HG03457 (cell line): ENCODE measurements around the gene DIP2B.
"Not testable (repeated sequence)": the region's sequence is repeated elsewhere in the genome, so short reads cannot be mapped to it uniquely, and the experiment has no call there.

Experiments
- ATAC-seq: cut with Tn5 transposase; IDR thresholded peaks from one replicate; pipeline ENCODE4 v1.9.1; 2021; ENCODE audit warnings: moderate number of reproducible peaks; ENCODE audit not compliant: unreplicated experiment

Gene DIP2B

DNA sequence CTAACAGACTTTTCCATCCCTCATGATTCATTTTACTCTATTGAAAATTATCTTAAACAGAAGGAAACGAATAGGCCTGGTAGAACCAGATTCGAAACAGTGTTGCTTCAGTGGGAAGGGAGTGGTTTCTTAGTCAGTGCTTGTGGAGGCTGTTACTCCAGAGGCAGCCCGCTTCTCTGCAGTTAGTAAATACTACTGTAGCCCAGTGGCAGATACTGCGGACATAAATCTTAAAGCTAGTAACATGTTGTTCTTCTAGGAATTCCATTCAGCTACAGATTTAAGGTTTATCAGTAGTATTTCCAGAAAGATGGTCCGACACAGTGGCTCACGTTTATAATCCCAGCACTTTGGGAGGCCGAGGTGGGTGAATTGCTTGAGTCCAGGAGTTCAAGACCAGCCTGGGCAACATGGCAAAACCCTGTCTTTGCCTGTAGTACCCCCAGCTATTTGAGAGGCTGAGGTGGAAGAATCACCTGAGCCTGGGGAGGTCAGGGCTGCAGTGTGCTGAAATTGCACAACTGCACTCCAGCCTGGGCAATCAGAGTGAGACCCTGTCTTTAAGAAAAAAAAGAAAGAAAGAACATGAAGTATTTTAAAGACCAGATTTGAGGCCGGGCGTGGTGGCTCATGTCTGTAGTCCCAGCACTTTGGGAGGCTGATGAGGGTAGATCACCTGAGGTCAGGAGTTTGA, 45.9 kb downstream of the DIP2B start:
- ATAC-seq, result no peak

DNA sequence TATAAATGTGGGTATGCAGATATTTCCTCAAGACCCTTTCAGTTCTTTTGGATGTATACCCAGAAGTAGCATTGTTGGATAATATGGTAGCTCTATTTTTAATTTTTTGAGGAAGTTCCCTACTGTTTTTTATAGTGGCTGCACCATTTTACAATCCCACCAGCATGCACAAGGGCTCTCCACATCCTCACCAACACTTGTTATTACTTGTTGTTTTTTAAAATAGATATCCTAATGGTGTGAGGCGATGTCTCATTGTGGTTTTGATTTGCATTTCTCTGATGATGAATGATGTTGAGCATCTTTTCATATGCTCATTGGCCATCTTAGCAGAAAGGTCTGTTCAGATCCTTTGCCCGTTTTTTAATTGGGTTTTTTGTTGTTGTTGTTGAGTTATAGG, 47.1 kb downstream of the DIP2B start:
- ATAC-seq, result no peak

DNA sequence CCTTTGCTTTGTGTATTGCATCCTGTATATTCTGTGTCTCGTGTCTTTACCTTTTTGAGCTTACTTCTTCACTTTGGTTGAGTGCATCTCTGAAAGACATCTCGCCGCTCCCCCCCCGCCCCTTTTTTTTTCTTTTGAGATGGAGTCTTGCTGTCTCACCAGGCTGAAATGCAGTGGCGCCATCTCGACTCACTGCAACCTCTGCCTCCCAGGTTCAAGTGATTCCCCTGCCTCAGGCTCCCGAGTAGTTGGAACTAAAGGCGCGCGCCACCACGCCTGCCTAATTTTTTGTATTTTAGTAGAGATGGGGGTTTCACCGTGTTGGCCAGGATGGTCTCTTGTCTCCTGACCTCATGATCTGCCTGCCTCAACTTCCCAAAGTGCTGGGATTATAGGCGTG, 49.9 kb downstream of the DIP2B start:
- ATAC-seq, result no peak

DNA sequence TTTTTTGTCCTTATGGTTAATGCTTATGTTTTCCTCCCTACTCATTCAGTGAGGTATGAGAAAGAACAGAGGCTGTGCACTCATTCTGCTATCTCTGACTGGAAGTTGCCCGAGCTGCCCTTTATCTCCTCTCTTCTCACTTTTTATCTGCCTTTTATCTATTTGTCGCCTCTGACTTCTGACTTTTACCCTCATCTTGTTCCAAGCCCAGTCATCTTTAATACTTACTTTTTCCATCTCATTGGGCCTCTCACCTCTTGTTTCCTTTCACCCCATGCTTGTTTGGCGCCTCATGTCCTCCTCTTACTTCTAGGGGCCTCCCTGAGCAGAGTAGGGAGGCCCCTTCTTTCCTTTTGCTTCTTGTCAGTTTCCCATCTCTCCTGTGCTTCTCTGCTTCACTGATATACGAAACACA, 50.7 kb downstream of the DIP2B start:
- ATAC-seq, result no peak

DNA sequence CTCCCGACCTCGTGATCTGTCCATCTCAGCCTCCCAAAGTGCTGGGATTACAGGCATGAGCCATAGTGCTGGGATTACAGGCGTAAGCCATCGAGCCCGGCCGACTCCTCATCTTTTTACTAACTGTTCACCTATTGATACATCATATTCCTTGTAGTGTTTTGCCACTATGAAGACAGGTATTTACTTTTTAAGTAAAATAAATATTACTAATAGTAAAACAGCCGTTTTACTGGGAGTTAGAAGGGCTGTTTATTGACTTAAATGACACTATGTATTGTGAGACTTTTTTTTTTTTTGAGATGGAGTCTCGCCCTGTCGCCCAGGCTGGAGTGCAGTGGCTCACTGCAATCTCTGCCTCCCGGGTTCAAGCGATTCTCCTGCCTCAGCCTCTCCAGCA, 51.5 kb downstream of the DIP2B start:
- ATAC-seq, result no peak

DNA sequence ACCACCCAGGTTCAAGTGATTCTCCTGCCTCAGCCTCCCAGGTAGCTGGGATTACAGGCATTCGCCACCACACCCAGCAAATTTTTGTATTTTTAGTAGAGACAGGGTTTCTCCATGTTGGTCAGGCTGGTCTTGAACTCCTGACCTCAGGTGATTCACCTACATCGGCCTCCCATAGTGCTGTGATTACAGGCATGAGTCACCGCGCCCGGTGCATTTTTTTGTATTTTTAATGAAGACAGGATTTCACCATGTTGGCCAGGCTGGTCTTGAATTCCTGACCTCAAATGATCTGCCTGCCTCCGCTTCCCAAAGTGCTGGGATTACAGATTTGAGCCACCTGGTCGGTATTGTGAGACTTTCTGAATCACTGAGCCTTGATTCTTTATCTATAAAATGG, 52.0 kb downstream of the DIP2B start:
- ATAC-seq, result not testable (repeated sequence)

DNA sequence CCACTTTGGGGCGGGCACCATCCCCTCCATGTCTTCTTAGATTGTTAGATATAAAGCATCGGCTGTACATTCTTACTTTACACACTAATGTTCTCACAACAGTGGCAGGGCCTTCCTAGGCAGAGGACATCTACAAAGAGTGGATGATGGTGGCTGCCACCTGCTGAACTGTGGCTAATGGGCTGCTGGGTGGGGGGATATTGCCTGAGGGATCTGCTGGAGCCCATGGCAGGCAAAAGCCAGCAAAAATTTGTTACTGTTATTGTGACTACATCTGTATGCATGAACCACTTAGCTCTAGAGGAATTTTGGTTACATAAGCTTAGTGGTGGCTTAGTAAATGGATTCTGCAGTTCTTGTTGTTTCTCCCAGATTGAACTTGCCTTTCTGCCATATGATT, 52.6 kb downstream of the DIP2B start:
- ATAC-seq, result no peak

DNA sequence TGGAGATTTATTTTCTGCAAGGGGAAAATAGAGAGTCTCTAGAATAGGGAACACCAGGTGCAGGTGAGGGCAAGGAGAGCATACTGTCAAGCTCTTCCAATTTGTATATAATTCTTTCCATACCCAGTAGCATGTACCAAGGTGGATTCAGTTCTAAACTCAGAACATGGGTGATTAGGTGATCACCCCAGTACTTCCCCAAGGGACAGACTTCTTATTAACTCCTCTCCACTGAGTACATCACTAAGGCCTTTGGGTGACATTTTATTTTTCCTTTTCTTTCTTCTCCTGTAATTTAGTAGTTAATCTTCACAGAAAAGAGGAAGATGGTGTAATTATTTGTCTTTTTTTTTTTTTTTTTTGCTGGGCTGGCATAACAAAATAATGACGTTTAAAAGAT, 54.2 kb downstream of the DIP2B start:
- ATAC-seq, result no peak

DNA sequence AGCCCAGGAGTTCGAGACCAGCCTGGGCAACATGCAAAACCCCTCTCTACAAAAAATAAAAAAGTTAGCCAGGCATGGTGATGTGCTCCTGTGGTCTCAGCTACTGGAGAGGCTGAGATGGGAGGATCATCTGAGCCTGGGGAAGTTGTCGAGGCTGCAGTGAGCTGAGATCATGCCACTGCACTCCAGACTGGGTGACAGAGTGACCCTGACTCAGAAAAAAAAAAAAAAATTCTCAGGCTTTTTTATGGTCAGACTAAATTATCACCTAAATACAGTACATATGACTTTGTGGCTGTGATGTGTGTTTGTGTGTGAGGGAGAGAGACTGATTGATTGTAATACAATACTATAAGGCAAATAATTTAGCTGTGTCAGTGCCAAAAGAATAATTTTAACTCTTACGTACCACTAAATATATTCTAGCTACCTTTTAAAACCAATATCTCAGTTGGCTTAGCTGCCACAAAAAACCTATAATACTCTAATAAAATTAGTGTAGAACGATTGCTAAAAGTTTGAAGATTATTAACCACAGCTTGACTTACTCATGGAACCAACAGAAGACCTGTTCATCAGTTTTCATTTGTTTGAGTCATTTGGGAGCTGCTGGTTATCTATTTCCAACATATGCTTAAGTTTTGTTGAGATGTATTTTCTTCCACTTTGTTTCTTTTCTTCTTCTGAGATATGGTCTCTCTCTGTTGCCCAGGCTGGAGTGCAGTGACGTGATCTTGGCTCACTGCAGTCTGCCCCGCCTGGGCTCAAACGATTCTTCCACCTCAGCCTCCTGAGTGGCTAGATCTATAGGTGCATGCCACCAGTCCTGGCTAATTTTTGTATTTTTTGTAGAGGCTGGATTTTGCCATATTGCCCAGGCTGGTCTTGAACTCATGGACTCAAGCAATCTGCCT, 58.0 kb downstream of the DIP2B start:
- no peak for ATAC-seq

DNA sequence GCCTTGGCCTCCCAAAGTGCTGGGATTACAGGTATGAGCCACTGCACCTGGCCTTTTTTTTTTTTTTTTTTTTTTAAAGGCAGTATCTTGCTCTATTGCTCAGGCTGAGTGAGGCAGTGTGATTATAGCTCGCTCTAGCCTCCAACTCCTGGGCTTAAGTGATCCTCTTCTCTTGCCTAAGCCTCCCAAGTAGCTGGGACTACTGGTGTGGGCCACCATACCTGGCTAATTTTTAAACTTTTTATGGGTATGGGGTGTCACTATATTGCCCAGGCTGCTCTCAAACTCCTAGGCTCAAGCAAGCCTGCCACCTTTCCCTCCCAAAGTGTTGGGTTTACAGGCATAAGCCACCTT, 58.6 kb downstream of the DIP2B start:
- no peak for ATAC-seq

DNA sequence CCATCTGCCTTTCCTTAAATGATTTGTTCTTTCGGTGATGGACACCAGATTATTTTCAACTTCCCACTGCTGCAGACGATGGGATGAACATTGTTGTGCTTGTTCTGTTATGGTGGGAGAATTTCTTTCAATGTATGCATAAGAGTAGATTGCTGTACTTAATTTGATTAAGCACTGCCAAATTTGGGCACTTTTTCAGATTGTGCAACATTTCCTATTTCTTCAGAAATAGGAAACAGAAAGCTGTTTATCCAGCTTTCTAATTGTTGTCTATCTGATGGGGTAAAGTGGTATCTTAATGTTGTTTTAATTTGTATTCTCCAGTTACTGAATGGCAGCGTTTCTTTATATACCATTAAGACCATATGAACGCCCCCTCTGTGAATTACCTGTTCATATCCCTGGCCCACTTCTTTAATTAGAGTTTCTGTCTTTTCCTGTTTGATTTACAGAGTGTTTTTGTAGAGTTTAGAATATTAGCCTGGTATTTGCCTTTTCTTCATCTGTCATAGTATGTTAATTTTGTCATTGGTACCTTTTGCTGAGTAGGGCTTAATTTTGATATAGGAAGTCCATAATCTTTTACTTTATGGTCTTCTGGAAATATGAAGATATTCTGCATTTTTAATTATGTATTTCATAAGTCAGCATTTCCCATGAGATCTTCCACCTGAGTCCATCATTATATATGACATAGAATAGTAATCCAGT, 59.6 kb downstream of the DIP2B start:
- ATAC-seq, result no peak

DNA sequence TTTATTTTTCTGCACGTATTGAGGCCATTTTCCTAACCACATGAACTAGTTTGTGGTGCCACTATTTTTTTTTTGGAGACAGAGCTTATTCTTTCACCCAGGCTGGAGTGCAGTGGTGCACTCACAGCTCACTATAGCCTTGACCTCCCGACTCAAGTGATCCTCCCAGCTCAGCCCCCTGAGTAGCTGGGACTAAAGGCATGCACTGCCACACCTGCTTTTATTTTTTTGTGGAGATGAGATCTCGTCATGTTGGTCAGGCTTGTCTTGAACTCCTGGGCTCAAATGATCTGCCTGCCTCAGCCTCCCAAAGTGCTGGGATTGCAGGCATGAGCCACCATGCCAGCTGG, 60.1 kb downstream of the DIP2B start:
- no peak for ATAC-seq

DNA sequence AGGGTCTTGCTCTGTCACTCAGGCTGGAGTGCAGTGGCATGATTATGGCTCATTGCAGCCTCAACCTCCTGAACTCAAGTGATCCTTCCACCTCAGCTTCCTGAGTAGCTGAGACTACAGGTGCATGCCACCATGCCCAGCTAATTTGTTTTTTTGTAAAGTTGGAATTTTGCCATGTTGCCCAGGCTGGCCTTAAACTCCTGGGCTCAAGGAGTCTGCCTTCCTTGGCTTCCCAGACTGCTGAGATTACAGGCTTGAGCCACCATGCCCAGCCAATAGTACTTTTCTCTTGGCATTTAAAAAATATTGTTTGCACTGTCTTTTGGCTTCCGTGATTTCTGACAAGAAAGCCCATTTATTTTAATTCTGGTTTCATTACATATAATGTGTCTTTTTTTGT, 61.3 kb downstream of the DIP2B start:
- ATAC-seq, result no peak

DNA sequence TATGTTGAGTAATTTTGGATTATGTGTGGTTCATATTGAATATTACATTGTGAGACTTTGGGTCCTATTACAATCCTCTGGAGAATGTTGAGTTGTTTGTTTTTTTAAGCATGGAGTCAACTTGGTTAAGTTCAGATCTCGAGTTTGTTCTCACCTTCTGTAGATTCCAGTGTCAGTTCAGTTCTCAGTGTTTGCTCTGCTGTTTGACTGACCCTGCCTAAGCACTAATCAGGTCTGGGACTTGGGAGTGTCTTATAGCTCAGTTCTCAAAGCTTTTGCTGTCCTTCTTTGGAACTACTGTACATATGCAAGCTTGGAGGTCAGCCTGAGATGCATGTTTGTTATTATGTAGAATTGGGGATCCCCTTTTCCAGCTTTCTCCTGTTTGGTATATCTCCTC, 63.1 kb downstream of the DIP2B start:
- no peak for ATAC-seq

DNA sequence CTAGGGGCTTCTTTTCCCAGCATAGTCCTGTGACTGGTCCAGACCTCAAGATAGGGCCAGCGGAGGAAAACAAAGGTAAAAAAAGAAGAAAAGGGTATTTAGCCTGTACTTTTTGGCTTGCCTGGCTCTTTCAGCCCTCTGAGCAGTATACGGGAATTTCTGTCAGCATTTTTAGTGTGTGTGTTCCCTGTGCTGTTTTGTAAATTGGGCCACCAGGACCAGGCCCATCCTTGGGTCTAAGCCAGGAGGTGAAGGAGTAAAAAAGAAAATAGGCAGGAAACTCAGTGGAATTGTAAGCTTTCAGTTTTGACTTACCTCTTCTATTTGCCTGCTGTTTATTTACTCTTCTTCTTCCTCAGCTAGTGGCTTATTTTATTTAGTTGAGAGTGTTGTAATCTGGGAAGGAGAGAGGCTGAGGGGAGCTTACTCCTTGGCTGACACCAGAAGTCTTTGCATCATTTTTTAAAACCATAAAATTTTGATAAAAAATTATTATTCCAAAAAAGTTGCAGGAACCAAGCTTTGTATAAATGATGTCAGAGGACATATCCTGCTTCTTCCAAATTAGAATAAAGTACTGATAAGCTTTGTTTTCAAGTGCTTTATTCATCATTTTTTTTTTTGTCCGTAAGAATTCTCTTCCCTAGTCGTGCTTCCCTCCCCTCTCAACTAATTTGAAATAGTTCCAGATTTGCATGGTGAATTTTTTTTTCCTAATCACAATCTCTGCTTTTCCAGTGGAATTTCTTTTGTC, 63.7 kb downstream of the DIP2B start:
- ATAC-seq, result no peak

DNA sequence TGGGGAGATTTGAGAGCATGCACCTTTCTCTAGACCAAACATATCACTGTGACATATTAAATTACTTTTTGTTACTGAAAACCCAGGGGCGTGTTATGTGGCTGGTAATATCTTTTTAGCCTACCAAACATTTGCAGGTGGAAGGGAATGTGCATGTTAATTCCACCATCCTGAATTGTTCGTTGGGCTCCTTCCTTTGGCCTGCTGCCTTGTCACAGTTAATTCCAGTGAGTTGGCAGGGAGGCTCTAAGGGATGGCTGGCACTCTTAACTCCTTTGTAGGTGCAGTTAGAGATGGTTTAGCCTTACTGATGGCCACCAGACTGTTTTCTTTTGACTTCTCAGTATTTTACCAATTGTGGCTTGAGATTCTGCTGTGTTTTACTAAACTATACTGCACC, 64.5 kb downstream of the DIP2B start:
- ATAC-seq, result no peak

DNA sequence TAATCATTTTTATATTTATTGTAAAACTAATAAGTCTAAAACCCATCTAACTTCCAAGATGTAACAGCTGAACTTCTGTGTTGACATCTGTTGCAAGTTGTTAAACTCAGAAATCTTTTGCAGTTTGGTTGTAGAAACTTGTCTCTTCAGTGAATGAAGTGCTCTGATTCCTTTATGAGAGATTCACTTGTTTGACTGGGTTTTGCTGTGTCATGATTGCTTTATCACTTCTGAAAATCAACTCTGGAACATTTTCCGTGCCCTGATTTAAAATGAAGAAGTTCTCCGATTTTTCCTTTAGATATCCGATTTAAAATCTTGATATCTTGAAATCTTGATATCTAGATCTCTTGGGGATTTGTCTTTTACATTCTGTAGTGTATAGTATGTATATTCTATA, 65.1 kb downstream of the DIP2B start:
- ATAC-seq, result no peak

DNA sequence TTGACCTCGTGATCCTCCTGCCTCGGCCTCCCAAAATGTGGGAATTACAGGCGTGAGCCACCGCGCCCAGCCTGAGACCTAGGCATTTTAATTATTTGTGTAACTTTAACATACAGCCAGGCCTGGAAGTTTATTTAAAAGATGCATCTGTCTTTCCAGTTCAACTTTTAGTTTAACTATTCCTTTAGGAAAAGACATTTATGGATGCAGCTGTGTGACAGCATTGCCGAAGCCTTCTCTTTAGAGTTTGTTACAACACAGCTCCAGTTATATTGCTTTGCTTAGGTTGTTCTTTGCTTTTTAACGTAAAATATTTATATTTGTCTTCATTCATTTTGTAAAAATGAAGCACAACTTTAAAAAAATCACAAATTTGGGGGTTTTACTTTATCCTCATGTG, 67.0 kb downstream of the DIP2B start:
- no peak for ATAC-seq

DNA sequence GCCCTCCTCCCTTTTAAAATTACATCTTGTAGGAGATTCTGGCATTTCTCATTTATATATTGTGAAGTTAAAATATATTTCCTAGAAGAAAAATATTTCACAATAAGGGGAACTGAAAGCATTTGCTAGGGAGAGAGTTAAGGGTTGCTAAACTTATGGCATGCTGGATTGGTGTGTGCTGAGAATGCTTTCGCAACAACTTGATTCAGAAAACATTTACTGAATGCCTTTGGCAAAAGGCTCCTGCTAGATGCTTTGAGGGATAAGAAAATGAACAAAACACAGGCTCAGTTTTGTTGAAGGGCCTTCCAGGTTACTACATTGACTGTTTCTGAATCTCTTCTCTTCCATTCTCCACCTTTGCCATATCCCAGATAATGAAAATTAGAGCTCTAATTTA, 67.5 kb downstream of the DIP2B start:
- no peak for ATAC-seq

DNA sequence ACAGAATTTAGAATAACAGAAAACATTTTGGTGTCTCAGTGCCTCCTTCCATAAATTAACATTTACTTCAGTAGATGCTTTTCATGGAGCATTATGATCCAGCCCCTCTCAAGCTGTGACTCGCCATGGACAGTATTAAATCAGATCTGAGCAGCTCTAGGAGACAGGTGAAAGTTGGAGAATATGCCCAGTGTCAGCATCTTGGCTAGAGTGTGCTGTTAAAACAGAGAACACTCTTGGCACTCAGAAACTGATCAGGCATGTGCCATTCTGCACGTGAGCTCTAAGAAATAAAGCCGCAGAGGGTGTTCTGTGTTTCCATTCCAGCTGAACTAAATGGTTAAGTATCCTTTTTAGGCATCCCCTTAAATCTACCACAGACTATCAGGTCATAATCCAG, 68.0 kb downstream of the DIP2B start:
- ATAC-seq, result no peak

DNA sequence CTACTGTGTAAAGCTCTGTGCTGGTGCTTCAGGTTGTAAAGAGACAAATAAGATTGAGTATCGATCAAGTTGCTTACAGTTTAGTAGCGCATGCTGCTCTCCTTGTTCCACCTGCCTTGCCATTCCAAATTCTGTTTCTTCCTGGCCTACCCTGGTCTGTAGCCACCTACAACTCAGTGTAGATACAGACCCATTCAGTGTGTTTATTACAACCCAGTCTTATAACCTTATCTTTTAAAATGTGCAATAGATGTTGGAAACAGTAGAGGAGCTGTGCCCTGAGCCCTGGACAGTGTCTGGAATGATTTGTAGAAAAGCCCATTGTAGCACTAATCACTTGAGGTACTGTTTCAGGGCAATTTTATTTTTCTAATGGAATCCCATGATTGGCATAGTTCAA, 68.5 kb downstream of the DIP2B start:
- no peak for ATAC-seq
